ENCODE measurements around the gene WASF3.

WASF3 gene

GRCh38 chr13:26587251-26587650 is 29.8 kb downstream of the WASF3 start:
- no peak for TF ChIP-seq GATA3 (IDR thresholded peaks at IDR 0.05; ENCODE audit: low read depth, low read length)
- TF ChIP-seq GATA2 (IDR thresholded peaks at IDR 0.05; ENCODE audit: low read depth, low read length): no peak

DNA sequence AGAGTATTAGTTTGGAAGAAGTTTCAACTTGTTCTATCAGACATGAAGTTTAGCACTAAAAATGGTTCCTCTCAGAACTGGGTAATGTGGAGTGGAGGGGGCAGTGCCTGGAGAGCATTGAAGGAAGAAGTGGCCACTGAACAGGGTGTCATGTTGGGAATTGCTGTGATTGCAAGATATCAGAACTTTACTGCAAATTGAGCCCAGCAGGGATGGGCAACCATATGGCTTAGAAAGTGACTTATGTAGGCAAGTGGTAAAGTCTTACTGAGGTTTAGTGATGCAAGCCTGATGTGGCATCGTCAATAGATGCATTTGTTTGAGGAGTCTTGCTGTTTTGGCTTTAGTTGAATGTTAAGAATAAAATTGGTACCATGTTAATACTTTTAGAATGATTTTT is 31.7 kb downstream of the WASF3 start:
- TF ChIP-seq GATA3 (IDR thresholded peaks at IDR 0.05; ENCODE audit: low read depth, low read length): no peak
- TF ChIP-seq GATA2 (IDR thresholded peaks at IDR 0.05; ENCODE audit: low read depth, low read length): no peak

DNA sequence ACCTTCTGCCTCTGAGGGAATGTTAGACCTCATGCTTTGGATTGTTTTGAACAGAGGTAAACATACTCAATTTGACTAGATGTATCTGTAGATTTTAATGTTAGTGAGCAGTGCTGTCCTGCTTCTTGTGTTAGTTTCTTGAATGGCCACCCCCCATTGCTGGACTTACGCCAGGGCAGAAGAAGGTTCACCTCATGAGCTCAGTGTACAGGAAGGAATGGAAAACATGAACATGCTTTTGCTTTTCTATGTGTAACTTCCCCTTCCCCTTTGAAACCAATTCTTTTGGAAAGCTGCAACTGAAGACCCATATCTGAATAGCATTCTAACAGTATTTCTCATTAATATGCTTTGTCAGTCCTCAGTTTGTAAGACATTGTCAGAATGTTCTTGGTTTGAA is 32.3 kb downstream of the WASF3 start:
- TF ChIP-seq GATA2 (IDR thresholded peaks at IDR 0.05; ENCODE audit: low read depth, low read length) (no peak), GATA3 (IDR thresholded peaks at IDR 0.05; ENCODE audit: low read depth, low read length) (no peak)

GRCh38 chr13:26590379-26590778 is 32.9 kb downstream of the WASF3 start:
- TF ChIP-seq GATA2 (IDR thresholded peaks at IDR 0.05; ENCODE audit: low read depth, low read length) (no peak), GATA3 (IDR thresholded peaks at IDR 0.05; ENCODE audit: low read depth, low read length) (no peak)

- TF ChIP-seq GATA2 (IDR thresholded peaks at IDR 0.05; ENCODE audit: low read depth, low read length) (no peak), GATA3 (IDR thresholded peaks at IDR 0.05; ENCODE audit: low read depth, low read length) (no peak)
These were observed 33.5 kb downstream of the WASF3 start for GRCh38 chr13:26590951-26591350.

GRCh38 chr13:26591672-26592071 is 34.2 kb downstream of the WASF3 start:
- TF ChIP-seq GATA3 (IDR thresholded peaks at IDR 0.05; ENCODE audit: low read depth, low read length): no peak
- TF ChIP-seq GATA2 (IDR thresholded peaks at IDR 0.05; ENCODE audit: low read depth, low read length): no peak

DNA sequence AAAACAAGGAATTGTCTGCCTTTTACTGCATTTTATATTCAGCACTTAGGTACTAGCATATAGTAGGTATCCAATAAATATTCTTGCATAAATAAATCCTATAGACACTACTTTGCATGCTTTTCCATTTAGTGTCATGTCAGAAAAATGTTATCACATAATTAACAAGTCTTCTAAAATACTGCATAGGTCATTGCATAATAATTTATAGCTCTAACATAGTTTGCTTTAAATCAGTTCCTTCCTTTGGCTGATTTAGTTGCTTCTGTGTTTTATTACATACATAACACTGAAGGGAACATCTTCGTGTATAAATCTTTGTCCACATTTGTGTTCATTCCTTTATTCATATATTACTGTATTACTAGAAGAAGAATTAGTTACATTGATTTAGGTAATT is 36.2 kb downstream of the WASF3 start:
- TF ChIP-seq GATA2 (IDR thresholded peaks at IDR 0.05; ENCODE audit: low read depth, low read length): no peak
- TF ChIP-seq GATA3 (IDR thresholded peaks at IDR 0.05; ENCODE audit: low read depth, low read length): no peak

DNA sequence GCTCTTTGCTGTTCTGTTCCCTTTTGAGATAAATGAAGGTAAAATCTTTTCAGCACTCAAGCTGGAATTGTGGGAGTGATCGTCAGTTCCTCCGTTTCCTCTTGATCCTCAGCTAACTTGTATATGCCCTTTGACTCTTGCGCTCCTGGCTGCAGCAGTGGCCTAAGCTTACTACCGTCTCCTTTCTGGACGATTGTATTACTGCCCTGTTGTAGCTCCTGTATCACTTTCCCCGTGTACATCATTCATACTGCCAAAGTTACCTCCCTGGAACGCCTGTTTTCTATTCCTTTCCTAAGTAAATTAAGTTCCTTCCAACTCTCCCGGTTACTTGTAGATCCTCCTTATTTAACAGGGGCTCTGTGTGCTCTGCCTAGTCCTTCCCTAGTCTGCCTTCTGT is 36.9 kb downstream of the WASF3 start:
- TF ChIP-seq GATA3 (IDR thresholded peaks at IDR 0.05; ENCODE audit: low read depth, low read length) (no peak), GATA2 (IDR thresholded peaks at IDR 0.05; ENCODE audit: low read depth, low read length) (no peak)

GRCh38 chr13:26596458-26596857 is 39.0 kb downstream of the WASF3 start:
- TF ChIP-seq GATA2 (IDR thresholded peaks at IDR 0.05; ENCODE audit: low read depth, low read length) (no peak), GATA3 (IDR thresholded peaks at IDR 0.05; ENCODE audit: low read depth, low read length) (no peak)

DNA sequence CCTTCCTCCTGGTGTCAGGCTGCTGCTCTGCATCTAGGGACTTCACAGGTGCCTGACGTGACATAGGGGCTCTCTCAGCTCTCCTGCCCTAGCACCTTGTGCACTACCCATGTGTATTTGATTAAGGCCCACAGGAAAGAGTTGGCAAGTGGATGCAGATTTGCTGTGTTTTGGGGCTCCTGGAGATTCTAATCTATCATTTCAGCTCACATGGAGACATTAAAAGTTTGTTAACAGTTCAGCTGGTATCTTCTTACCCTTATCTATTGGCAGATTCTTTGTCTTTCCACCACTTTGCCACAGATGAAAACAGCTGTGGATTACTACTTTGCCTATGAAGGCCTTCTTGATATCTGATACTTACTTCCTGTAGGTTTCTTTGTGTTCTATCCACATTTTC is 41.9 kb downstream of the WASF3 start:
- TF ChIP-seq GATA2 (IDR thresholded peaks at IDR 0.05; ENCODE audit: low read depth, low read length) (peak; percentile 89), GATA3 (IDR thresholded peaks at IDR 0.05; ENCODE audit: low read depth, low read length) (peak; percentile 85)

GRCh38 chr13:26599860-26600259 is 42.4 kb downstream of the WASF3 start:
- TF ChIP-seq GATA2 (IDR thresholded peaks at IDR 0.05; ENCODE audit: low read depth, low read length) (no peak), GATA3 (IDR thresholded peaks at IDR 0.05; ENCODE audit: low read depth, low read length) (no peak)

DNA sequence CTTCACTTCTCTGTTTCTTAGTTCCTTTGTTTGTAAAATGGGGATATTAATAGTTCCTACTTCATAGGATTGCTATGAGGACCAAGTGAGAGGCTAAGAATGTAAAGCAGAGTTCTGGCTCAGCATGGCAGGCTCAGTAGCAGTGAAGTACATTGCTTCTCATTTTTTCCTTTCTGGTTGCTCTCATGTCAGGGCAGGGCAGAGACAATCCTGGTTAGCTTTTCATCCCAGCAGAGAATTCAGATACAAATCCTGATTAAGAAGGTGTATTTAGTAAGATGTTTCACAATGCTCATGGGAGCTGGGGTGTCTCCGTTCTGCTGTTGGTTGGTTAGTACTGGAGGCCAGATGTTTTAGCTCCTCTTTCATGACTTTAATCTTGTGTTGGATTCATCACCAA is 42.9 kb downstream of the WASF3 start:
- TF ChIP-seq GATA3 (IDR thresholded peaks at IDR 0.05; ENCODE audit: low read depth, low read length) (no peak), GATA2 (IDR thresholded peaks at IDR 0.05; ENCODE audit: low read depth, low read length) (no peak)

GRCh38 chr13:26601669-26602068 is 44.2 kb downstream of the WASF3 start:
- TF ChIP-seq GATA3 (IDR thresholded peaks at IDR 0.05; ENCODE audit: low read depth, low read length): peak; percentile 68
- TF ChIP-seq GATA2 (IDR thresholded peaks at IDR 0.05; ENCODE audit: low read depth, low read length): peak; percentile 84

DNA sequence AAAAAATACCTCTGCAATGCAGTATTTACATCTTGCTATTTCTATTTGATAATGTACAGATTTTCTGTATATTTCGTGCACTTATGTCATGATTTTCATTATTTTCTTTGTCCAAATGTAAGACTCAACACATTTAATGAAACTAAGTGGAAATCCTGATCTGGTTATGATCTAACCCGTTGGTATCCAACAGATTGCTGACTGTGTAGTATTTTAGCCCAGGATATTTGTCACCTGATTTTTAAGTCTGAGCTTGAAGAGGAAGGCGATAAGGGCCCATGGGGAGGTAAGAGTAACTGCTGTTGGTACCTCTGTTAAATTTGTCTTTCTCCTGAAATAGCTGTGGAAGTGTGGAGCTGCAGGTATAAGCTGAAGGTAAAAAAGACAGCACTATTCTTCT is 45.3 kb downstream of the WASF3 start:
- no peak for TF ChIP-seq GATA3 (IDR thresholded peaks at IDR 0.05; ENCODE audit: low read depth, low read length)
- TF ChIP-seq GATA2 (IDR thresholded peaks at IDR 0.05; ENCODE audit: low read depth, low read length): no peak

DNA sequence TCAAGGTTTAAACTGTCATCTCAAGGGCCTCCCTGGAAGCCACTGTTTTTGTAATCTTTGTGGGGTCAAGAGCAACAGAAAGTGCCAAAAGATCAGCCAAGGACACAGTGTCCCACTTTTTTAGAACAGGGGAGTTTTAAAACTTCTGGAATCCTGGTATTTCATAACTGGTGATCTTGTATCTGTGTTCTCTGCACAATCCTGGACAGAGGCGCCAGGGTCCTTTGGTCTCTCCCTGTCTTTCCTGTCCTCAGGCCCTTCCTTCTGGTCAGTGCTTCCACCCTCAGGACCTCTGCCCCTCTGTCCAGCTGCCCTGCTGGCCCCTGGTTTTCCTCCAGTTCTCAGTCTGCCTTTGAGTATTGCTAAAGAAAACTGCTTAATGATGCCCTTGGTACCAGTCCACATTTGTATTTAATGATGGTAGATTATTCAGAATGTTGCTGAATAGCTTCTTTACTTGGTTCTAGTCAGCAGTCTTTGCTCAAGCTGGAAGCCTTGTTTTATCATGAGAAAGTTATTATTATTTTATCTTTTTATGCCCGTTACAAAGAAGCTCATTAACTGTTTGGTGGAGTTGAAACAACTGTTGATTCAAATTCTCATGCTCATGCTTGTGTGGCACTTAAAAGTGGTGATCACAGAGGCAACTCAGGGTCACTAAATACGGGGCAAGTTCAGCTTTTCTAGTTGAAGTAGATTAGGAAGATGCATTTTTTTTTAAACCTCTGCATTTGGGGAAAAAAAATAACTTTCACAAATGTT is 47.5 kb downstream of the WASF3 start:
- TF ChIP-seq GATA3 (IDR thresholded peaks at IDR 0.05; ENCODE audit: low read depth, low read length) (no peak), GATA2 (IDR thresholded peaks at IDR 0.05; ENCODE audit: low read depth, low read length) (no peak)

DNA sequence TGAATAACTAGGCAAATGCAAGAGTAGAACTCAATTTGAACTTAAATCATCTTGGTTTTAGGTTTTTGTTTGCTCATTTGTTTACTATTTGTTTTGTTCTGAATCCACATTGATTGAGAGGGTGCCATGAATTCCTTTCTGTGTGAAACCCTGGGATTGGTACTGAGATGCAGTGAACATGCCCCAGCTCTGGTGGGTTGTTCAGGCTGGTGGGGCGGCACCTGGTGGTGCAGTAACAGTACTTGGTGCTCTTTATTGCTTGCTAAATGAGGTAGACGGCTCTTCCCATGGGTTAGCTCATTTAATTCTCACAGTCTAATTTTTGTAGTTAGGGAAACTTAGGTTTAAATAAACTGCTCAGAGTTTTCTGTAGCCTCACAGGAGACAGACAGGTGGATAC is 48.4 kb downstream of the WASF3 start:
- no peak for TF ChIP-seq GATA2 (IDR thresholded peaks at IDR 0.05; ENCODE audit: low read depth, low read length)
- TF ChIP-seq GATA3 (IDR thresholded peaks at IDR 0.05; ENCODE audit: low read depth, low read length): no peak
